CD4-positive, alpha-beta T cell treated with Interleukin-1 beta for 1 hour (primary cell): Measurements from ENCODE around the gene TTC38.

ENCODE experiments used
- DNase-seq, 2 donors: peaks; one replicate each; pipeline ENCODE4 v3.0.0-alpha.2; 2020 to 2022

TTC38 gene

DNA sequence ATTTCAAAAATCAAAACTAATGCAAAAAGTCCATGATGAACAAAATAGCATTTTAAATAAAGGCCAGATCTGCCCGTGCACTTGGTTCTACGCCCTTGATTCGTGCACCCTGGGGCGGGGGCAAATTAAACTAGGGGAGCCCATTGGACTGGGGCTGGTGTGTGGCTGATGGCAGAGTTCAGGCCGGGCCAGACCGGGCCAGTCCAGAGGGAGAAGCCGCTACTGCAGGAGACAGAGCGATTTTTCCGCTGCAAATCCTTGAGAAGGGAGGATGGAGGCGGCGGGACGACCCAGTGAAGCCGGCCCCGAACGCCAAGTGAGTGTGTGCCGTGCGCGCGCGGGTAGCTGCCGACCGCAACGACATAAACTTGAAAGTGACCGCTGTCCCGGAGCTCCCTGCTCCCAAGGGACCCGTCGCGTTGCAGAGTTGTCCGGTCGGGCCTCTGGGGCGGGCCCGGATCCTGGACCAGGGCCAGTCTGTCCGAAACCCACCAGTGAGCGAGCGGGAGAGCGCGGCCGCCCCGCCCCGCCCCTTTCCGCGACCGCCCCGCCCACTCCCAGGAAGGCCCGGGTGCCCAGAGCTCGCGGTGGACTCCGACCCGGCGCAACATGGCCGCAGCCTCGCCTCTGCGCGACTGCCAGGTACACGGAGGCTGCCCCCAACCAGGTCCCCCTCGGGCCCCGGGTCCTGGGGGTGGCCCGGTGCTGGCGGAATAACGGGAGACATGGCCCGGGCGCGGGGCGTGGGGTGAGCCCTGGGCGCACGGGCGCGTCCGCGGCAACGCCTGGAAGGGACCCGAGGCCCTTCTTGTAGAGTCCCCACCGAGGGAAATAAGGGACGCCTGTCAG is at the start of gene TTC38:
Gene TTC38 (plus strand): TSS at position 578 of the 849 bp plus-strand sequence. CDS start 32 bp downstream, at position 610.
- DNase-seq: peak; percentile 60 to 64

DNA sequence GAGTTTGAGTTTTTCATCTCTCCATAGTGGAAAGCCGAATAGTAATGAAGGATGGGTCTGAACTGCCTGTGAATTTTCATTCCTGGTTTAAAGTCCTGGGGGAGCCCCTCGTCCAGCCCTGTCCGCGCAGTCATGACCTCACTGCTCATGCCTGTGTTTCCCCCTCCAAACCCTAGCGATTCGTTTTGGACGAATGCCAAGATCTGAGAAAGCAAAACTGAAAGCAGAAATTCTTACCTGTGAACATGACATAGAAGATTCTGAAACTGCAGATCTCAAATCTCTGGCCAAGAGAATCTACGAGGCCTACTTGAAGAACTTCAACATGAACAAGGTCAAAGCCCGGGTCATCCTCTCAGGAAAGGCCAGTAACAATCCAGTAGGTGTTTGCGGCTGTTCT is 48.2 kb upstream of the TTC38 start:
- DNase-seq: peak in 1 of 2 donors; percentile 34

DNA sequence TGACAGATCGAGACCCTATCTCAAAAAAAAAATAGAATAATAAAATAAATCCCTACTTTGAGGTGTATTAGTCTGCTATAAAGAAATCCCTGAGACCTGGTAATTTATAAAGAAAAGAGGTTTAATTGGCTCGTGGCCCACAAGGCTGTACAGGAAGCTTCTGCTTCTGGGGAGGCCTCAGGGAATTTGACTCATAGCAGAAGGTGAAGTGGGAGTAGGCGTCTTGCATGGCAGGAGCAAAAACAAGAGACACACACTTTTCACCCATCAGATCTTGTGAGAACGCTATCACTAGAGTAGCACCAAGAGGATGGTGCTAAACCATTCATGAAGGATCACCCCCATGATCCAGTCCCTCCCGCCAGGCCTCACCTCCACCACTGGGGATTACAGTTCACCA is 46.9 kb upstream of the TTC38 start:
- no peak for DNase-seq

DNA sequence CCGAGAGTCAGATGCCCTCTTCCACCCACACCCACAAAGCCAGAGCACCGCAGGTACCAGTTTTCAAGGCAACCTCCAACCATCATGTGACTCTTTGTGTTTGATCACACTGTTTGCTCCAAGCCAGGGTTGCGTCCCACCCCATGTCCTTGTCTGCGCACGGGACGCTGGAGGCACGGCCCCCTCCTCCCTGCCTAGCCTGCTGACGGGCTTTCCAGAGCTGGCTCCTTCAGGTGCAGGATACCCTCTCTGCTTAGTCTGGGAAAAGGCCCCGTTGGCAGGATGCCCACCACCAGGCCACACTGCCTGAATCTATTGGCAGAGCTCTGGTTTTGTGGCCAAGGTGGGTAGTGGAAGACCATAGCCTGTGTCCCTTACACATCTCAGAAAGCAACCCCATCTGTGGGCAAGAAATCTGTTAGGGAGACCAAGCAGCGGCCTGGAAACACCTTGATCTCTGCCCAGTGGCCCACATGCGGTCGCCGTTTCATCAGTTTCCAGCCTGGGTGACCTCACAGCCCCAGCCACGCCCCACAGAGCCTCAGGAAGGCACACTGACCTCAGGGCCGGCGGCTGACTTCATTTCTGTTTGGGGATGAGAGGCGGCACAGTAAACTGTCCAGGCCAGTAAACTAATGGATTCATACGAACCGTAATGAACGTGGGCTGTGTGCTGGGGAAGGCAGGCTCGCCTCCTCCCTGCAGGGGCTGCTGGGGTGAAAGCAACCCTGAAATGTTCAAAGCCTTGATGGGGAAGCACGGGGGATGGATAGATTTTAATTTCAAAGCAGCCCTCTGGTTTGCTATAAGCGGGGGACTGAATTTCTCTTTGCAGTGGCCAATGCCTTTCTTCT is 43.5 kb upstream of the TTC38 start:
- DNase-seq: no peak

DNA sequence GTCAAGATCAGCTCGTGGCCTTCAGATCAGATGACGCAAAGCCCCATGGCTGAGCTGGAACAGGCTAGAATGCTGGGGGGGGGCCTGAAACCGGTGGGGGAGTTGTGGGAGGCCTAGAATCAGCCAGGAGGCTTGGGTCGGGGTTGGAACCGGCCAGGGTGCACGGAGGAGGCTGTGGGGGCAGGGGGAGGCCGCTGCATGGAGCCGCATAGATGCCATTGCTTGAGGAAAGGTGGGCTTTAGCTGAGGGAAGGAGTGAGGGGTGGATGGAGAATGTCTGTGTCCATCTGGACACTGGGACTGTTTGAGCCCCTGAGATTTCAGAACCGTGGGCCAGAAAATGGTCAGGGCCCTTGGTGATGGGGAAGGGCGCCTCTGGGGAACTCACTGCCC is 42.9 kb upstream of the TTC38 start:
- DNase-seq: no peak

DNA sequence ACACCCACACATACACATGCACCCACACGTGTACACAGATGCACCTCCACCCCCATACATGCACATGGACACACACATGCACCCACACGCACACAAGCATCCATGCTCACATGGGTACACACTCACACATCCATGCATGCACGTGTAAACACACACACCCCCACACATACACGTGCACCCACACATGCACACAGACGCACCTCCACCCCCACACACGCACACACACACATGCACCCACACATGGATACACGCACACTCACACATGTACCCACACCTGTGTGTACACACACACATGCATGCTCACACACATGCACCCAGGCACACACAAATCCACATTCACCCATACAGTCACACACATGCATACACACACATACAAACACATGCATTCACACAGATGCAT is 42.2 kb upstream of the TTC38 start:
- no peak for DNase-seq

DNA sequence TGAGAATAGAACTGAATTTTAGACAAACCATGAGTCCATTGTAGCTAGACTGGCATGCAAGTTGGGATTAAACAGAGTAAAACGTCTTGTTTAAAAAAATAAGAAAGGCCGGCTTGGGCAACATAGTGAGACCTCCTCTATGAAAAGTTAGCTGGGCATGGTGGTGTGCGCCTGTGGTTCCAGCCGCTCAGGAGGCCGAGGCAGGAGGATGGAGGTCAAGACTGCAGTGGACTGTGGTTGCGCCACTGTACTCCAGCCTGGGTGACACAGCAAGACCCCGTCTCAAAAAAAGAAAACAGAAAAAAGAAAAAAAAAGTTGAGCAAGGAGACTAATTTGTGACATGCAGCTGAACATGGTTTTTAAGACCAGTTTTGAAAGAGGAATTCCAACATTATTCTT is 41.2 kb upstream of the TTC38 start:
- DNase-seq: no peak

DNA sequence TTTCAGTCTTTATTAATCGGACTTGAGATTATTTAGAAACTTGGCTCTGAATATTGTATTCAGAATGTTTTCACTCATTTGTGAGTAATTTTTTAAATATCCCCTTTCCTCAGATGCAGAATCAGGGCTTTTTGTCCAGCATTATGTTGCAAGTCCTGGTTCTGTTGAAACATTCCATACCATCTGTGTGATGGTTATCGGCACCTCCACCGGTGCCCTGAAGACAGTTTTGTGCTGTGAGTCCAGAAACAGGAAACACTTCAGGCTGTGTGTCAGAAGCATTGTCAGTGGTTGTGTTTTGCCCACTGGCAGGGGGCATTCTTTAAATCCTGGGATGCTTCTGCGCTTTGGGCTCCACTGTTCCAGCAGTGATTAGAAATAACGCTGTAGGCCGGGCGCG is 38.1 kb upstream of the TTC38 start:
- DNase-seq: no peak

DNA sequence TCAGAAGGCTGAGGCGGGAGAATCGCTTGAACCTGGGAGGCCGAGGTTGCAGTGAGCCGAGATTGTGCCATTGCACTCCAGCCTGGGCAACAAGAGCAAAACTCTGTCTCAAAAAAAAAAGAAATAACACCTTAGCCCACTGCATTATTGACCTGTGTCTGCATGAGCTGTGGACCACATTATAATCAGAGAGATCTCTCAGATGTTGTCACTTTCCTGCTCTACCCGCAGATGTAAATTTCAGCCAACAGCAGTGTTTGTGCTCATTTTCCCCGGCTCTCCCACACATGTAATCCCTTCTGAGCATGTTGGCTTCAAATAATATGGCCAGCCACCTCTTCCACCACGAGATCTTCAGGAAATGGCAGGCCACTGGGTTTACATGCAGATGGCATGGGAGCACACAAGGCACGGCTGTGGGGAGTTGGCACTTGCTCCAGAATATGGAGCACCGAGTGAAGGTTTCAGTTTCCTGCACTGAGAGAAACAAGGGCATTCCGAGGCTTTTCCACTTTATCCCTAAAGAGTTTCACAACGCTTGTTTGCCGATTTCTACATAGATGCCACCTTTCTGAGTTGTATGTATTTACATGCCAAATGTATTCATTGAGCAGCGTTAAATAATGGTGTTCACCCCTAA is 37.4 kb upstream of the TTC38 start:
- no peak for DNase-seq

DNA sequence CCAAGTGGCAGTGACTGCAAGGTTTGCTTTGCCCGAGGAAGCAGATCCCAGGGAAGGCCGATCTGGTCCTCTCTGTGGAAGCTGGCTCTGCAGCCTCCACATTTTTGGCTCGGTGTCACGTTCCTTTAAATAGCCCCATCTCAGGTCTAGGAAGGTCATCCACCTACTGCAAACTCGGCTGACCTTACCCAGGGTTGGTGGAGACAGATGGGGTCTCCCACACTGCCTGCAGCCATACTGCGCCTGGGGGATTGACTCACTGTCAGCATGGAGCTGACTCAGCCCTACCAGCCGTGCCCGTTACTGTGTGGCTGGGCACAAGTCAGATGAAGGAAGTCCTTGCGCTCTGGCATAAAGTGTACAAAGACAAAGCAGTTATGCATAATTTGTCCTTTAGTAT is 34.6 kb upstream of the TTC38 start:
- DNase-seq: peak in 1 of 2 donors; percentile 35

DNA sequence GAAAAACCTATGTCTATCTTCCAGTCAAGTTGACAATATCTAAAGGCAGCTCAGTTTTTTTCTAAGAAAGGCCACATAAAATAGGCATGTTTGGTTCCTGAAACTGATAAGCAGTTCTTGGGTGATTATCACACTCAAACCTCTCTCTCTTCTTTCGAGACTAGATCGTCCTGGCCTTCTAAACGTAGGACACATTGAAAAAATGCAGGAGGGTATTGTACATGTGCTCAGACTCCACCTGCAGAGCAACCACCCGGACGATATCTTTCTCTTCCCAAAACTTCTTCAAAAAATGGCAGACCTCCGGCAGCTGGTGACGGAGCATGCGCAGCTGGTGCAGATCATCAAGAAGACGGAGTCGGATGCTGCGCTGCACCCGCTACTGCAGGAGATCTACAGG is 32.8 kb upstream of the TTC38 start:
- no peak for DNase-seq

DNA sequence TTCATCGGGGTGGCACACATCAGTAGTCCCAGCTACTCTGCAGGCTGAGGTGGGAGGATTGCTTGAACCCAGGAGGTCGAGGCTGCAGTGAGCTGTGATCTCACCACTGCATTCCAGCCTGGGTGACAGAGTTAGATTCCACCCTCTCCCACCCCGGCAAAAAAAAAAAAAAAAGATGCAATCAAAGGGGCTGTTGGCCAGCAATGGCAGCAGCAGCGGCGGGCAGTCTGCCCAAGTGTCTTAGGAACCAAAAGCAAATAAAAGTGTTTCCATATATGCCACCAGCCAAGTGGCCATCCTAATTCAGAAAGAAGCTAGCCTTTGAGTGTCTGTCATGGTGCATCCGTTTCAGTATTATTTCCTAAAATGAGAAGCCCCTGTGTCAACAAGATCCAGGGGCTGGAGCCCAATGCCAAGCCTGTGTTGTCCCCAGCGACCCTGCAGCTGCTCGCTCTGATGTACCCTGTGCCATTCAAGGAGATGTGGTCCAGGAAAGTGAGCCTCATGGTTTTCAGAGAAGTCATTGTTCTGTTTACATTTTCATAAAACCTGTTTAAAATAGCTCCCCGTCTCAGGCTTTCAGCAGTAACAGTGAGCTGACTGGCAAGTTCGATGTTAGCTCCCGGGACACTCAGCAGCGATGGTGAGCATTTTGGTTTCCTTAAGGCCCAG is 30.2 kb upstream of the TTC38 start:
- no peak for DNase-seq

DNA sequence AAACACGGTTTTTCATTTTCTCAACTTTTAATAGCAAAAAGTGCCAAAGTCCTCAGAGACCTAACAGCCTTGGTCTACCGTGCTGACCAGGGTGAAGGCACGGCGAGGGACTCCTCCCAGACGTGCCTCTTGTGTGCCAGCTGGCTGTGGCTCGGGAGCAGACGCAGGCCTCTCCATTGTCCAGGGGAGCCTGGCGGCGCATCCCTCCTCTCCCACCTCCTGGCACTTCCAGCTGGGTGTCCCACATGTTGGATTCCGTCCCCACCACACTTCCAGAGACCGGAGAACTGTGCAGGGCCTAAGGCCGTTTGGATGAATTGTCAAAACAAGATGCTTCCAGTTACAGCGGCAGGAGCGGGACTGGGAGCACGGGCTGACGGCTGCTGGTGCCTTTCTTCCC is 29.3 kb upstream of the TTC38 start:
- DNase-seq: no peak

DNA sequence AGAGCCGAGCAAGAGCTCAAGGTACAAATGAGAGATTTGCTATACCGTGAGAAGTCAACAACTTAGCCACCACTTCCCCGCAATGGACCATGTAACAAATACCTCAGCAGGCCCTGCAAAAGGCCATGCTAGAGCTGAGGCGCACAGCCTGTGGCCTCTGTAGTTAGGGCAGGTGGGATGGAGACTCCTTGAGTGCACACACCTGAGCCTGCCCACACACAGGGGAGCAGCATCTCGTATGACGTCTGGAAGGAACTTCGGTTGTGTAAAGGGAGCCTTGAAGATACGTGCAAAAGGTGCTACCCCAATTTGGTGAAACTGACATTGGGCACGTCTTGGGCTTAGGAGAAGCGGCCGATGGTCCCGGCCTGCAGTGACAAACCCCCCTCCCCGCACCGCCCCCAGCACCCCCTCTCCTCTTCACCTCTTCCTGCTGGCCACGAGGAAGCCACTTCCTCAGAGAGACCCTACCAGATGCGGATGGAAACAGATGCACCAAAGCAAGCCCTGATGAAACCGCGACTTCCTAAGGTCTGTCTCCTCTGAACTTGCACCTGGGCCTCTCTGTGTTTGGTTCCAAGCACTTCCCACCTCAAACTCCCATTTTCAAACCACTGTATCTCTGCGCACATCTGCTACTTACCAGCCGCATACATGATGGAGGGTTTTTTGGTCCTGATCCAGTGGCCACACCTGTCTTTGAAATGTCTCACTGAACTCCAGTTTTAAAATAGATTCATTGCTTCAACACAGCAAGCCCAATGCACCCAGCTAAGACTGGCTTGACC is 28.4 kb upstream of the TTC38 start:
- DNase-seq: no peak

DNA sequence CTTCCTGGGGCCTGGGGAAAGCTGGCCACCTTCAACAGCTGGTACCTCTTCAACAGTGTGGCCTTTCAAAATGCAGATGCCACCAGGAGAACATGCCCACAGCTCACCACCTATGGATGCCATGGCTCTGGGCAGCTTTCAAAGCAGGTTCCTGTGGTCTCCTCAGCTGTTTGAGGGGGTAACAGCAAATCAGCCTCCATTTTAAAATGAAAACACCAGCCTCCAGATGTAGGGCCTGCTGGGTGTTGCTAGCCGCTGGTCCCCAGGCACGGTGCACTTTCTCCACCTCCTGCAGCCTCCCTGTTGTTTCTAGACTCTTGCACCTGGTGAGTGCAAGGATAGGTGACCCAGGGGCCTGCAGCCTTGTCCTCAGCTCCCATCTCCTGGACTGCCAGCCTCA is 27.7 kb upstream of the TTC38 start:
- no peak for DNase-seq

DNA sequence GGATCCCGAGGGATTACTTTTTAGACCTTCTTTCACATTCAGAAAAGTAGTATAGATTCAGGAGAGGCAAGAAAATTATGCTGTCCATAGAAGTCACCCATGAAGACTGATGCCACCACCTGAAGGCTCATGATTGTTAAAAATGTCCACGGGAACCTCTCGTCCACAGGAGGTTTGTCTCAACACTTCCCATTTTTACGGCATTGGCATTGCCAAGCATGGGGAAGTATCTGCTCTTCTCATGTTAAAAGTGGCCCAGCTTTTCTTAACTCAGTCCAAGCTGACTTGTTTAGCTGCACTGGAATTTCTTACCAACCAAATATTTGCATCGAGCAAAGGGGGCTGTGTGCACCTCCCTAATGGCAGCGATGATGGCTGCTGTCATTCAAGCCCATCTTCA is 27.3 kb upstream of the TTC38 start:
- no peak for DNase-seq

DNA sequence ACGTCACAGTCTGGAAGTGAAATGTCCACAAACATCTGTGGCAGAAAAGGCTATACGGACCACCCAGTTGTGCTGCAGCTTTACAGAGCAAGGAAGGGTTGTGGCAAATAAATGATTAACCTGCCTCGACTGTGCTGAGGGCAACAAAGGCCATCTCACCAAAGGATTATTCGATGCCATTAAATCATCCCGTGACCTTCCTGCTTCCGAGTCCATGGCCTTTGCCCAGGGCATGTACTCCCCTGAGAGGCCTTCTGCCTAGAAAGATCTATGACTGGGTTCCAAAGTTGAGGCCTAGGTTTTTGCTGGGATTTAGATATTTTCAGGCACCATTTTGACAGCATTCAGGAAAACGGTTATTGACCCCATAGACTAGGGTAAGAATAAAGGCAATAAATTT is 26.9 kb upstream of the TTC38 start:
- DNase-seq: no peak

DNA sequence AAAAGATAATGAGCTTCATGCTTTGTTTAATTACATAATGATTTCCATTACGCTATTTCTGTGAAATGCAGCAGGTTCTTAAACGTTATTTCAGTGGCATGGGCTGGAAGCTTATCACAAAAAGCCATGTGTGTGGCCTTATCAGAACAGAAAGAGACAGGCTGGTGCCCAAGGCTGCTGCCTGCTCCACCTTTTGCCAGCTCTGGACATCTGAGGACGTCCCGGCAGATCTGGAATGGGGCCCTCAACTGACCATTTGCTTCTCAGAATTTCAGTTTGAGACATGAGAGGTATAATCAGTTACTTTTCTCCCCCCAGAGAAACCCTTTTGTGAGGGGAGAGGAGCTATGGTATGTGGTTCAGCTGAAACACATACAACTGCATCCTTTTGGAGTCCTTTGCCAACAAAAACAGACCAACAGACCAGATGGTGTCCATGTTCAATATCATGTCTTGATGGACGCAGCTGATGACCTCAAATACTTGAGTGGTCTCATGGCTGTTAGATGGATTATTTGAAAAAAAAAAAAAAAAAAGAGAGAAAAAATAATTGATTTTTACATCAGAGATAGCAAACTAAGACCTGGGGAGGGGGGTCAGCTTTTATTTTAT is 26.3 kb upstream of the TTC38 start:
- DNase-seq: no peak

DNA sequence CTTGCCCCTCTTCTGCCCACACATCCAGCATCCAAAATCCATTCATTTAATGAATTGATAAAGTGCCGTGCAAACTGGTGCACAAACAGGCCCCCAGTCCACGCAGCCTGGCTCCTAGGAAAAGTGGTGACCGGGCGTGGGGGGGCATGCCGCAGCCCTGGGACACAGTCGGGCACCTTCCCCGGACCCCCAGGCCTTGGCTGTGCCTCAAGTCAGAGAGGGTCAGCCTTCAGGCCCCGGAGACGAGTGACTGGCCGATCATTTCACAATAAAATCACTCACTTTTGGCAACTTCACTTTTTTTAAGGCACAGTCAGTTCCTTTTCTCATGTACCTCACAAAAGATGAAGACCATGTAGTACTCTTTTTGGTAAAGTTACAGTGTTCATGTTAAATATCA is 25.7 kb upstream of the TTC38 start:
- no peak for DNase-seq

DNA sequence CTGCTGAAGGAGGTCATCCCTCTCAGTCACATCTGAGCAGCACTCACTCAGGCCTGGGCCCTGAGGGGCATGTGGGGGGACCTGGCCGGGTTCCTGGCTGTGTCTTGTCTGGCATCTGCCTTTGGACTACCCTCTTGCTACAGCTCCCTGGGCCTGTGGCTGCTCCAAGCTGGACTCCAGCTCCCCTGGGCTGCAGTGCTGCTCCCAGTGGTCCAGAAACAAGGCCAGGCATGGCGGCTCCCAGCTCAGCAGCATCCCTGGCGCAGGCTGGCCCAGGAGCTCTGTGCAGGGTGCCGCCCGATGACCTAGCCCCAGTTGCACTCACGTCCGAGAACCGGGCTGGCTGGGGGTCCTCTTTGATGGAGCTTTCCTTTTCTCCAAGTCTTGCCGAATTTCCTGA is 23.0 kb upstream of the TTC38 start:
- no peak for DNase-seq

DNA sequence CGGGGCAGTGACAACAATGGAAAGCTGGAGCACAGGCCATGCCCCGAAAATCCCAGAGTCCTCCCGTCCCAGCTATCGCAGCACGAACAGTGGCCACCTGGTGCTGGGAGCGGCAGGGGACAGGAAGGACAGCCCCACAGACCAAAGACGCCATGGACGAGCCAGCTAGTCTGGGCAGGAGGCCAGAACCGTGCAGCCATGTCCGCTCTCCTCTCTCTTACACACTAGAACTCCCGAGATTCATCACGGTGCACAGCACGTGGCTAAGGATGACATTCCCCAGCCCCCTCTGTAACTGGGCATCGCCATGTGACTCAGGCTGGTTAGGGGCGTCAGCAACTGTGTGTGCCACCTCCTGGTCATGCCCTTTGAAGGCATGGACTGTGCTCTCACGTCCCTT is 22.3 kb upstream of the TTC38 start:
- DNase-seq: no peak

DNA sequence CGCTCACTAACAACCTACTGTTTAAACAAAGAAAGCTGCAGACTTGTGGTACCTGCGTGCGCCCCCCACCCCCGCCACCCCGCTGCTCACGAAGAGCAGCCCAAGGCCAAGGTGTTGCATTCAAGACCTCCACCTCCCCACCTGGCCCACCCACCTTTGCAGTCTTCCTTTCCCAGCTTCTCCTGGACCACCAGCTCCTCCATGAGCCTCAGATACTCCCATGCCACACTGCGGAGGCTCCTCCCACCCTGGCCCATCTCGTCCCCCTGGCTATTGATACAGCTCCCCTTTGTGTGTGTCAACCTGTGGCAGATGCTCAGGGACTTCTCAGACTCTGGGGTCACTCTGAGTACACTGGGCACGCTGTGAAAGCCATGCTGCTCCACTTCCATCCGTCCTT is 21.6 kb upstream of the TTC38 start:
- no peak for DNase-seq
